ENCODE measurements around the gene MTPN.

The MTPN gene

DNA sequence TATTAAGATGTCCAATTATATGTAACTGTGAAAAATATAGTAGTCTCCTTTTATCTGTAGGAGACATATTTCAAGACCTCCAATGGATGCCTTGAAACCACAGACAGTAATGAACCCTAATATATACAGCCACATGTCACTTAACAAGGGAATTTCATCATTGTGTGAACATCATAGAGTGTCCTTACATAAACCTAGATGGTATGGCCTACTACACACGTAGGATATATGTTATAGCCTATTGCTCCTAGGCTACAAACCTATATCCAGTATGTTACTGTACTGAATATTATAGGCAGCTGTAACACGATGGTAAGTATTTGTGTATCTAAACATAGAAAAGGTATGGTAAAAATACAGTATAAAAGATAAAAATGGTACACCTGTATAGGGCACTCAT lies 32.4 kb downstream of the MTPN start:
- TF ChIP-seq, protein P1, sequence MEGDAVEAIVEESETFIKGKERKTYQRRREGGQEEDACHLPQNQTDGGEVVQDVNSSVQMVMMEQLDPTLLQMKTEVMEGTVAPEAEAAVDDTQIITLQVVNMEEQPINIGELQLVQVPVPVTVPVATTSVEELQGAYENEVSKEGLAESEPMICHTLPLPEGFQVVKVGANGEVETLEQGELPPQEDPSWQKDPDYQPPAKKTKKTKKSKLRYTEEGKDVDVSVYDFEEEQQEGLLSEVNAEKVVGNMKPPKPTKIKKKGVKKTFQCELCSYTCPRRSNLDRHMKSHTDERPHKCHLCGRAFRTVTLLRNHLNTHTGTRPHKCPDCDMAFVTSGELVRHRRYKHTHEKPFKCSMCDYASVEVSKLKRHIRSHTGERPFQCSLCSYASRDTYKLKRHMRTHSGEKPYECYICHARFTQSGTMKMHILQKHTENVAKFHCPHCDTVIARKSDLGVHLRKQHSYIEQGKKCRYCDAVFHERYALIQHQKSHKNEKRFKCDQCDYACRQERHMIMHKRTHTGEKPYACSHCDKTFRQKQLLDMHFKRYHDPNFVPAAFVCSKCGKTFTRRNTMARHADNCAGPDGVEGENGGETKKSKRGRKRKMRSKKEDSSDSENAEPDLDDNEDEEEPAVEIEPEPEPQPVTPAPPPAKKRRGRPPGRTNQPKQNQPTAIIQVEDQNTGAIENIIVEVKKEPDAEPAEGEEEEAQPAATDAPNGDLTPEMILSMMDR (IDR thresholded peaks at IDR 0.05; ENCODE audit: borderline replicate concordance, insufficient read depth, low read depth, low read length), result no peak

DNA sequence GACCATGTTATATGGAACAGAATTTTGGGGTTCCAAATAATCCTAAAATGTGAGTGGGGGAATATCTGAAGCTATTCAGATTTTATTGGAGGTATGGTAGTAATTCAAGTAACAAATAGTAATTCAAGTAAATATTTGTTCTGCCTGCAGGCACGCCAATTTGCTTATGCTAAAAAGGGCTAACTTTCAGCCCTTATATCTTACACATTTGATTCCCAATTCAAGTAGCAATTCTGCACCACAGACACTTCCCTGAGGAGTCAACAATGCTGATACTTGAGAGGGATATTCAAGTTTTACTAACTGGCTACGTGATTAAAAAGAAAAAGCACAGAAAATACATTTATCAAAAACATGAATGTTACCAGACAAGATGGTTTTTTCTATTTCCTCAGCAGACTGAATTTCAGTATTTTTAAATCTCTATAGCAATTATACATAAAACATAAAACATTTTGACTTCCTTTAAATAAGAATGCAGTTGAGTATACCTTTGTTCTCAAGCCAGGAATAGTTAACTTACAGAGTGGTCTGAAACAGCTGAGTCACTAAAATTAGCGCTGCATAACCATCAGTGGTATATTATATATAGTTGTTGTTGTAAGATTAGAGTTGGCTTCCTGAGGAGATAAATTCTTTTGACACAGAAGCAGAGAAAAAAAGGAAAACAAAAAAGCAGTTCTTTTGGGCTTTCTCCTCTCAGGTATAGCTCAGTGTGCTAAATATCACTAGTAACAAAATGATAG lies 33.9 kb downstream of the MTPN start:
- TF ChIP-seq, protein P1 (IDR thresholded peaks at IDR 0.05; ENCODE audit: borderline replicate concordance, insufficient read depth, low read depth, low read length), result no peak
- no peak overlapping the region for H3K4me3 ChIP-seq (ENCODE audit: low read depth, low read length)

More for the DNA sequence above, 32.4 kb downstream of the MTPN start:
- H3K4me3 ChIP-seq (ENCODE audit: low read depth, low read length), result no peak overlapping the region

DNA sequence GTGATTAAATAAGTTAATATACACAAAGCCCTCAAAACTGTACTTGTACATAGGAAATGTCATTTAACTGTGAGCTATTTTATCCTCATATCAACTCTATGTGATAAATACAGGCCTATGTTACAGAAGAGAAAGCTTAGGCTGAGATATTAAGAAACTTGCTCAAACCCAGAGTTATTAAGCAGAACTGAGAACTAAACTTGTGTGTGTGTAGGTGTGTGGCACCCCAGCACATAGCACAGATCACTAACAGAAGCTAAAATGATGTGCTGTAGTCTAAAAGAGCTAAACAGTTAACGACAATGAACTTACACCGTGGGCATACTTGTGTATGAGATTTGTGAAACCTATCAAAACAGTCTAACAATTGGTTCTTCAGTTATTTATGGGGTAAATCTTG lies 34.5 kb downstream of the MTPN start:
- H3K4me3 ChIP-seq (ENCODE audit: low read depth, low read length), result no peak overlapping the region
- TF ChIP-seq, protein P1 (IDR thresholded peaks at IDR 0.05; ENCODE audit: borderline replicate concordance, insufficient read depth, low read depth, low read length), result no peak

DNA sequence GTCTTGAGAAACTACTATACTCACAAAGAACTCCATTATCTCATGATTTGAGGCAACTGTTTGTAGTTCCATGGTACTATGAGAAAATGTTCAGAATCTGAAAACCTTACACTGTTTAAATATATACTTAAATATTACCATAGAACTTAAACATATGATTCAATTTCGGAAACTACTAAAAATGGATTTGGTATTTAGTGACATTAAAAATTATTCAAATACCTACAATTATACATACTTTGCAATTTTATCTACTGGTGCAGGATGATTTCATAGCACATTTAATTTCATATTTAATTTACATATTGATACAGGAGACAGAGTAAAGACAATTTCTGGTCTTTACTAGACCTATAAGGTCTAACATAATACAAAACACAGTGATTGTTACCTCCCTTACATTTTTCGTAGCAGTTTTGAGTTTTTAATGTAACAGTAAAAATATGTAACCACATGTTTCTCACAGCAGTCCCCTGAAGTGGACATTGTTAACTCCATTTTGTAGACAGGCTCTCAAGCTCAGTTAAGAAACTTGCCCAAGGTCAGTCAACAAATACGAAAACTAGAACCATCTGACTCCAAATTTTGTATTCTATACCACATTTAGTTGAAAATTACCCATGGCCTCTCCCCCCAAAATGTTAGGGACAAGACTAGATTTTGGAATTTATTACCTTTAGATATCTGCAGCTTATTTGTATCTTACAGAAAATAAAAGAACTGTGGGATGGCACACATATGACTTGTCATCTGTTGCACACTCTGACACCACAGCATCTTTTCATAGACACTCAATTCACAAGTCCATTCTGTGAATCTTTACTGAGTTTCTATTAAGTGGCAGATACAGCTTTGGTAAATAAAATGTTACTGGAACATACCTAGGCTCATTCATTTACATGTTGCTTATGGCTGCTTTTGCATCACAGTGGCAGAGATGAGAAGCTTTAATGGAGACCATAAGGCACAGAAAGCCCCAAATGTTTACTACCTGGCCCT lies 36.8 kb downstream of the MTPN start:
- TF ChIP-seq, protein P1 (IDR thresholded peaks at IDR 0.05; ENCODE audit: borderline replicate concordance, insufficient read depth, low read depth, low read length), result no peak
- no peak overlapping the region for H3K4me3 ChIP-seq (ENCODE audit: low read depth, low read length)

DNA sequence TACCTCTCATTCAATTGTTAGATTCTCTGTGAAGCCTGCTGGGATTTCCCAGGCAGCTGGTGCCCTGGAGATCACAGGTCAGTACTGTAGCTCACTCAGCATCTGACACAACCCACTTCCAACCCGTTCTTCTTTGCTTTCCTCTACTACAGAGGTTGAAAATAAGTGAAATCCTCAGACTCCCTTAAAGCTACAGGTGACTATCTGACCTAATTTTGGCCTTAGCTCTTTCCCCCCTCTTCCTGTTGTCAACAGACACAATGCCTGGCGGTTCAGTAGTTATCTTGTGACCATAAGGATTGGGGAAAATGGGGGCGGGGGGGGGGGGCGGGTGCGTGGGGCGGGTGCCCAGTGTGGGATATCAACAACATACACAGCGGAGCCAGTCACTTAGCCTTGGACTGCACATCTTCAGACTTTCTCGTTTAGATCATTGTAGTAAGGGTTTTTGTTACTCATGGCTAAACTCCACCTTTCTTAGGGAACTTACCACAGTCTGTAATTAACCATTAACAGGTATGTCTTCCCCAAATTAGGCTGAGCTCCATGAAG lies 37.8 kb downstream of the MTPN start:
- TF ChIP-seq, protein P1 (IDR thresholded peaks at IDR 0.05; ENCODE audit: borderline replicate concordance, insufficient read depth, low read depth, low read length), result no peak
- no peak overlapping the region for H3K4me3 ChIP-seq (ENCODE audit: low read depth, low read length)

DNA sequence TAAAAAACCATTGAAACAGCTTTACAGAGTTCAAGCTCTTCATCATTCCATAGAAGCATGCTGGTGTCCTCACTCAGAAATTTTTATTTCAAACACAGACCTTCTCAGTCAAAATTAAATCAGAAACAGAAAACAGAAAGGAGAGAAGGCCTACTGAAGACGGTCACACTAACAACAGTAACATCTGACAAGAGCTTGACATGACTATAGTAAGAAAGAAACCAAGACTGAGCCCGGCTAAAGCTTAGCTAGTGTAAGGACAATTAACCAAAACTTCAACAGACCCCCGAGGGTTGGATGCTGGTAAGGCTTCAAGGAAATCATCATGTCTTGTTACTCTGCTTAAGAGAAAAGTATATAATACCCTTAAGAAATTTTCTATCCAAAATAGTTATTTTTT lies 38.6 kb downstream of the MTPN start:
- TF ChIP-seq, protein P1 (IDR thresholded peaks at IDR 0.05; ENCODE audit: borderline replicate concordance, insufficient read depth, low read depth, low read length), result no peak
- H3K4me3 ChIP-seq (ENCODE audit: low read depth, low read length), result no peak overlapping the region
